Naive B cell (primary cell): ENCODE measurements around the gene OR10C1. TPM values are rescaled to one million over a fixed set of nuclear protein-coding genes. Genes with fewer than 3 reads are reported as not detected.
"Not testable (repeated sequence)": the region's sequence is repeated elsewhere in the genome, so short reads cannot be mapped to it uniquely, and the experiment has no call there.

Experiments
- ATAC-seq, 2 donors: fragments of 150-1000 bp; cut with Tn5 transposase; 2 replicates each; pipeline ENCODE4 v1.10.0; 2021; ENCODE audit warnings: low read depth in 2 of 2, mild to moderate bottlenecking in 2 of 2, moderate library complexity in 2 of 2
- DNase-seq: peaks from one replicate; pipeline ENCODE4 v3.0.0; 2022
- H3K27ac Mint-ChIP-seq, 6 donors: one replicate each; pipeline ENCODE4 v1.8.0; 2020 to 2022; ENCODE audit warnings: mild to moderate bottlenecking in 6 of 6, mixed read lengths in 6 of 6, moderate library complexity in 5 of 6, inconsistent platforms in 2 of 6
- H3K27me3 Mint-ChIP-seq, 3 donors: one replicate each; pipeline ENCODE4 v1.8.0; 2021 to 2022; ENCODE audit warnings: mixed read lengths in 3 of 3, mild to moderate bottlenecking in 1 of 3
- H3K36me3 Mint-ChIP-seq, 2 donors: one replicate each; pipeline ENCODE4 v1.8.0; 2020 to 2022; ENCODE audit warnings: mixed read lengths in 2 of 2, inconsistent platforms in 1 of 2, mild to moderate bottlenecking in 1 of 2
- H3K4me1 Mint-ChIP-seq, 3 donors: one replicate each; pipeline ENCODE4 v1.8.0; 2020 to 2022; ENCODE audit warnings: mixed read lengths in 3 of 3, inconsistent platforms in 1 of 3, mild to moderate bottlenecking in 1 of 3, moderate library complexity in 1 of 3
- H3K4me3 Mint-ChIP-seq, 8 donors: one replicate each; pipeline ENCODE4 v1.8.0; 2020 to 2022; ENCODE audit warnings: mild to moderate bottlenecking in 8 of 8, mixed read lengths in 8 of 8, moderate library complexity in 8 of 8, inconsistent platforms in 2 of 8
- H3K9me3 Mint-ChIP-seq, 7 donors: one replicate each; pipeline ENCODE4 v1.8.0; 2020 to 2022; ENCODE audit warnings: mixed read lengths in 7 of 7, mild to moderate bottlenecking in 5 of 7, inconsistent platforms in 2 of 7, moderate library complexity in 1 of 7
- polyA plus RNA-seq, 6 donors: library from polyadenylated mRNA; unstranded; fragments of 300-500 nt; fragmentation: Illumina TruSeq; gene quantifications; one replicate each; pipeline ENCODE4 v1.2.3, GENCODE V29; 2021; ENCODE audit warnings: low read depth in 6 of 6

The OR10C1 gene, protein sequence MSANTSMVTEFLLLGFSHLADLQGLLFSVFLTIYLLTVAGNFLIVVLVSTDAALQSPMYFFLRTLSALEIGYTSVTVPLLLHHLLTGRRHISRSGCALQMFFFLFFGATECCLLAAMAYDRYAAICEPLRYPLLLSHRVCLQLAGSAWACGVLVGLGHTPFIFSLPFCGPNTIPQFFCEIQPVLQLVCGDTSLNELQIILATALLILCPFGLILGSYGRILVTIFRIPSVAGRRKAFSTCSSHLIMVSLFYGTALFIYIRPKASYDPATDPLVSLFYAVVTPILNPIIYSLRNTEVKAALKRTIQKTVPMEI
- not detected for polyA plus RNA-seq

DNA sequence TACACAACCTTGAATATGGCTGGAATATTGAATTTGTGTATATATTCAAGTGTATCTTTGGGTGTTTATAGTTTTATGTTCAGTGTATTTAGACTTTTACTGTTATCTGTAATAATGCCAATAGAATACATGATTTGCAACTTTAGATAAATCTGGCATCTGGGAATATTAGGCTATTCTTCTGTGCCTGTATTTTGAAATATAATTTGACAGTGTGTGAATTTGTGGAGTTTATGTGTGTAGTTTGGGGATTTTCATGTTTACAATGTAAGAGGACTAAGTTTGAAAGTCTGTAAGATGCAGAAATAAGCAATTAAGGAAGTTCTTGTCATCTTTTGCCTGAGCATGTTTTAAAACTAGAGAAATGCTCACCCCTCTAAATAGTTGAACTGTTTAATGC lies at the start of gene OR10C1:
Gene OR10C1 (plus strand): TSS at position 301 of the 400 bp plus-strand sequence. CDS start 710 bp downstream, outside the sequence.
- Mint-ChIP-seq H3K36me3 (peaks cover 0 to 2% of the 10 kb centered on the region in 2 donors), H3K4me1 (no peaks in the 10 kb centered on the region), H3K27ac (no peak within 1 kb of the TSS), H3K27me3 (peaks cover 11 to 27% (median 26%) of the 10 kb centered on the region in 3 donors), H3K4me3 (no peak within 1 kb of the TSS), H3K9me3 (peaks cover 0 to 17% (median 4%) of the 10 kb centered on the region in 7 donors)
- DNase-seq (no peak), ATAC-seq (no peak)

DNA sequence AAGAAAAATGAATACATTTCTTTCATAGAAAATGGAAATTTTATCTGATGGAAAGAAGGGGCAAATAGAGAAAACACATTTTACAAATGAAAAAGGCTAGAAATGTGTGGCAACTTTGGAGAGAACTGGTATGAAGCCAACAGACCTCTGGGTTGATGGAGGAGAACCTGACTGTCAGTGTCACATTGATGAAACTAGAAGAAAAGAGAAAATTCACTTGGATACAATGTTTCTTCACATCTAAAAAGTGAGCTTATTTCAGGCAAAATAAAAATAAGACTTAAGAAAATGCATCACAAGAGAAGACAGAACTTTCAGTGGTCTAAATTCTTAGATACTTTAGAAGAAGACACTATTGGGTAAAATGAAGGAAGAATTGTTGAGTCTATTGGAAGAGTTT lies 43.8 kb upstream of the OR10C1 start, which contains the start of gene OR12D2:
Gene OR12D2 (plus strand): TSS at position 301 of the 400 bp plus-strand sequence. CDS start 1,069 bp downstream, outside the sequence.
- H3K4me3 Mint-ChIP-seq = no peak within 1 kb of the TSS
- no peak within 1 kb of the TSS for H3K27ac Mint-ChIP-seq
- H3K36me3 Mint-ChIP-seq = no peaks in the 10 kb centered on the region
- no peak for DNase-seq
- H3K27me3 Mint-ChIP-seq = peaks cover 19 to 39% (median 30%) of the 10 kb centered on the region in 3 donors
- no peaks in the 10 kb centered on the region for H3K4me1 Mint-ChIP-seq
- H3K9me3 Mint-ChIP-seq = peaks cover 0 to 5% (median 0%) of the 10 kb centered on the region in 7 donors
- no peak for ATAC-seq

GRCh38 chr6:29399525-29399924 lies 39.6 kb upstream of the OR10C1 start:
- no peak for DNase-seq
- peaks cover 17 to 30% (median 23%) of the 10 kb centered on the region in 3 donors for H3K27me3 Mint-ChIP-seq

DNA sequence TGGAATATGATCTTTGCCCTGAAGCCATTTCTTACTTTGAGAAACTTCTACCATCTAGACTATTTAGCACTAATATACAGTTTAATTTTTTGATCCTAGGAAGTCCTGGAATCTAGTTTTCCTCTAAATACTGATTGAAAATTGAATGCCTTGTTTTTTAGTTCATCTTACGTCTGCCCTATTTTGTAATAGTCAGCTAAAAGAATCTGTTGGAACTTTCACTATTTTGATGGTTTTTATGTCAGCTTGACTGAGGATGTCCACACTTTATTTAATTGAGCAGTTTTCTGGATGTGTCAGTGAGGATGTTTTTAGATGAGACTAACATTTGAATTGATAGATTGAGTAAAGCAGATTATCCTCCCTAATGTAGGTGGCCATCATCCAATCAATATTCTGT lies 35.3 kb upstream of the OR10C1 start:
- Mint-ChIP-seq H3K4me3 (no peak overlapping the region), H3K9me3 (peaks cover 0 to 20% (median 12%) of the 10 kb centered on the region in 7 donors), H3K4me1 (no peaks in the 10 kb centered on the region), H3K27ac (no peak overlapping the region), H3K27me3 (peaks cover 10 to 23% (median 21%) of the 10 kb centered on the region in 3 donors), H3K36me3 (peaks cover 0 to 4% of the 10 kb centered on the region in 2 donors)
- ATAC-seq = no peak
- DNase-seq = no peak

More at GRCh38 chr6:29399525-29399924, 39.6 kb upstream of the OR10C1 start:
- peaks cover 0 to 7% (median 0%) of the 10 kb centered on the region in 7 donors for H3K9me3 Mint-ChIP-seq
- no peaks in the 10 kb centered on the region for H3K36me3 Mint-ChIP-seq
- H3K4me3 Mint-ChIP-seq = no peak overlapping the region
- H3K4me1 Mint-ChIP-seq = no peaks in the 10 kb centered on the region
- no peak for ATAC-seq
- no peak overlapping the region for H3K27ac Mint-ChIP-seq

DNA sequence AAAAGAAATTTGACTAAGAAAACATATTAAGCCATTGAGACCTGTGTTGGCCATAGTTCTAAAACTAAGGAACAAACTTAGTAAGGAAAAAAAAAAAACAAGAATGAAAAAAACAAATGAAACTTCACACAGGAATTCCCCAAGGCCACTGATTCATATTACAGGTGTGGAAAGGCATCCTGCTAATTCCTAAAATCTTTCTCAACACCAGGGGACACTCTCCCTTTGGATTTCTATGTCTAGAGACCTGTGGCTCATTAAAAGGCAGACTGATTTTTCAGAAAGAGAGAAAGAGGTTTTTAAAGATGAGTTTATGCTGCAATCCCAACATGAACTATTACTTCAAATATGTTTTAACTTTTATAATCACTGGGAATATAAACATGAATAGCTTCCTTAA lies 24.5 kb upstream of the OR10C1 start, which contains the start of gene OR12D1:
Gene OR12D1 (plus strand): TSS at position 341 of the 400 bp plus-strand sequence.
- Mint-ChIP-seq H3K27ac (no peak within 1 kb of the TSS), H3K27me3 (peaks cover 37 to 44% (median 38%) of the 10 kb centered on the region in 3 donors), H3K4me1 (no peaks in the 10 kb centered on the region), H3K36me3 (peaks cover 5 to 10% of the 10 kb centered on the region in 2 donors), H3K9me3 (peaks cover 4 to 24% (median 16%) of the 10 kb centered on the region in 7 donors), H3K4me3 (no peak within 1 kb of the TSS)
- DNase-seq (no peak), ATAC-seq (no peak)

DNA sequence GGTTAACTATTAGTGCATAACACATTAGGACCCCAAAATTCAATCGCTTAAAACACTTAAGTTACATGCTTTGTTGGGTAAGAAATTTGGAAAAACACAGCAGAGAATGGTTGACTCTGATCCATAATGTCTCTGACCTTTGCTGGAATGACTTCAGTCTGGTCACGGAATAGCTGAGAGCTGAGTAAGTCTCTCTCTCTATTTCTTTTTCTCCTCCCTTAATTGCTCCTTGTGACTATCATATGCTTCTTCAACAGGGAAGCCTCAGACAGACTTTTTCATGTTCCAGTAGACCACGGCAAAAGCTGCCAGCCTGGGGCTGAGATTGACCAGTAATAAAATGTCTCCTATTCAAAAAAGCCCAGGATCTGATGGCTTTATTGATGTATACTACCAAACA lies 19.6 kb upstream of the OR10C1 start:
- peaks cover 20 to 31% (median 20%) of the 10 kb centered on the region in 3 donors for H3K27me3 Mint-ChIP-seq
- H3K4me1 Mint-ChIP-seq = no peaks in the 10 kb centered on the region
- H3K36me3 Mint-ChIP-seq = no peaks in the 10 kb centered on the region

DNA sequence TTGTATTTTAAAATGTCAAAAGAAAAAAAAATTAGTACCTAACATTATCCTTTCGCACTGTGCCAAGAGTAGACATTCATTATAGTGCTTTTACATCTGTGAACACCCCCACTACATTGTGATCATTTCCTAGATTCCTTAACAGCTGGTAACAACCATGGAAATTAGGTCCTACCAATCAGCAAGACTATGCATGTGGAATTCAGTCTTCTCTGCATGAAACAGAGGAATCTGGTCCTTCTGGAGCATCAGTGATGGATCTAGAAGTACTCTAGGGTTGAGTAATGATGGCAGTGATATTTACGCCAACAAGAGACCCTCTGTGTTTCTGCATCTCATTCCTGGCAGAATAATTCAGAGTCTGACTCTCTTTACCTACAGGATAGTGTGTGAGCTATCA lies 14.9 kb upstream of the OR10C1 start:
- no peak for DNase-seq
- no peak overlapping the region for H3K4me3 Mint-ChIP-seq
- H3K9me3 Mint-ChIP-seq = peaks cover 0 to 9% (median 2%) of the 10 kb centered on the region in 7 donors
- no peaks in the 10 kb centered on the region for H3K4me1 Mint-ChIP-seq
- H3K27me3 Mint-ChIP-seq = peaks cover 28 to 34% (median 30%) of the 10 kb centered on the region in 3 donors
- no peak overlapping the region for H3K27ac Mint-ChIP-seq
- ATAC-seq = no peak
- H3K36me3 Mint-ChIP-seq = no peaks in the 10 kb centered on the region

More for the DNA sequence above, 19.6 kb upstream of the OR10C1 start:
- DNase-seq = no peak
- Mint-ChIP-seq H3K4me3 (no peak overlapping the region), H3K9me3 (peaks cover 0 to 9% (median 0%) of the 10 kb centered on the region in 7 donors), H3K27ac (no peak overlapping the region)
- ATAC-seq = no peak

- H3K9me3 Mint-ChIP-seq = peaks cover 0 to 9% (median 2%) of the 10 kb centered on the region in 7 donors
- peaks cover 30 to 38% (median 33%) of the 10 kb centered on the region in 3 donors for H3K27me3 Mint-ChIP-seq
- no peak overlapping the region for H3K4me3 Mint-ChIP-seq
- H3K36me3 Mint-ChIP-seq = no peaks in the 10 kb centered on the region
- H3K27ac Mint-ChIP-seq = no peak overlapping the region
- ATAC-seq (no peak), DNase-seq (no peak)
- H3K4me1 Mint-ChIP-seq = no peaks in the 10 kb centered on the region
These were observed 14.5 kb upstream of the OR10C1 start for GRCh38 chr6:29424575-29424974.

DNA sequence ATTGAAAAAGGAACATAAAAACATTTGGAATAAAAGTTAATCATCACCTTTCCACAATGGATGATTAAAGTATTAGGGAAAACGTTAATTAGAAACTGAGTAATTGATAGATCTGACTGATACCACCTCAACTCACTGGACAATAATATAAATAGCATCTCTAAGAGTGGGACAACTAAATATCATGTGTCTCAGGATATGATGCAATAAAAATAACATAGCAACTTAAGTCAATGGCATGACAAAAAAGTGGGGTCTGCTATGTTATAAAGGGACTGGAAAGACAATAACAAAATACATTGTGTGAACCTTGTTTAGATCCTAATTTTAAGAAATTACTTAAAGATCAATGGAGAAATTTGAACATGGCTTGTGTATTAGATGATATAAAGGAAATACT lies 14.0 kb upstream of the OR10C1 start:
- Mint-ChIP-seq H3K4me1 (no peaks in the 10 kb centered on the region), H3K9me3 (peaks cover 0 to 8% (median 2%) of the 10 kb centered on the region in 7 donors), H3K27me3 (peaks cover 30 to 40% (median 37%) of the 10 kb centered on the region in 3 donors), H3K36me3 (no peaks in the 10 kb centered on the region), H3K4me3 (no peak overlapping the region), H3K27ac (no peak overlapping the region)
- no peak for DNase-seq
- no peak for ATAC-seq

DNA sequence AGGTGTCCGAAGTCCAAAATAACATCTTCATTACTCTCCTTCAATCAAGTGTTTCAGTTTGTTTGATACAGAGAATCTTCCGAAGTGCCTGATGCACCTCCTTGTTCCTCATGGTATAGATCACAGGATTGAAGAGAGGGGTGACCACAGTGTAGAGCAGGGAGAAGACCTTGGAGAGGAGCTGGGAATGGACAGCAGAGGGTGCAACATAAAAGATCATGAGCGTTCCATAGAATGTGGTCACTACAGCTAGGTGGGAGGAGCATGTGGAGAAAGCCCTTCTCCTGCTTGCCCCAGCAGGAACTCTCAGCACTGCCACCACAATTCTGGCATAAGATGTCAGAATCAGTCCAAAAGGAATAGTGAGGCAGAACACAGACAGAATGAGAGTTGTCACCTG lies 12.5 kb upstream of the OR10C1 start:
- Mint-ChIP-seq H3K27ac (no peak overlapping the region), H3K4me3 (no peak overlapping the region), H3K9me3 (peaks cover 0 to 8% (median 0%) of the 10 kb centered on the region in 7 donors), H3K36me3 (no peaks in the 10 kb centered on the region), H3K27me3 (peaks cover 24 to 39% (median 37%) of the 10 kb centered on the region in 3 donors), H3K4me1 (no peaks in the 10 kb centered on the region)
- ATAC-seq (no peak), DNase-seq (no peak)

DNA sequence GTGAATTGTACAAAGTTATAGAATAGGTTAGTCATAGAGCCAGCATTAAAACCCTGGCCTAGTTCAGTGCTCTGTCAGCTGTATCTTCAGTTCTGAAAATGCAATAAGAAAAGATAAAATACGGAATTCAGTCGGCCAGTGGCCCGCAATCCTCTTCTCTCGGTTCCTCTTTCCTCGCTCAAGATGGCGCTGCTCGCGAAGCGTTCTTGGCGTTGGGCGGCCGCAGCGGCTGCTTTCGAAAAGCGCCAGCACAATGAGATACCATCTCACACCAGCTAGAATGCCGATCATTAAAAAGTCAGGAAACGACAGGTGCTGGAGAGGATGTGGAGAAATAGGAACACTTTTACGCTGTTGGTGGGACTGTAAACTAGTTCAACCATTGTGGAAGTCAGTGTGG lies 2.4 kb upstream of the OR10C1 start:
- not testable (repeated sequence) for H3K27ac Mint-ChIP-seq

DNA sequence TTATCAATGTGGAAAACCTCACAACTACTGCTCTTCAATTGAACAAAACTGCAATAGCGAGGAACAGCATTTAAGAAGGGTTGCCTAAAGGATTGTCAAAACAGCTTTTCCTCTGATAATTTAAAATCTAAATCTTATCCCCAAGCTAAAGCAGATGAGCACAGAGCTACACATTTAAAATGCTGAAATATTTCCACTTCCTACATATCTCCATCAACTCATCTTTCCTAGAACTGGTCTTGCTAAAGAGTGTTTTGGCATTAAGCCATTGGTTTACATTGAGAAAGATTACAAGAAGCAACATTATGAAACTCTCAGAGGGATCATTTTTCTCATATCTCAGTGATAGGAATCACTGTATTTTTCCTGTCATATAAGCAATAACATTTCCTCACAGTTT lies 3.6 kb downstream of the OR10C1 start:
- Mint-ChIP-seq H3K4me3 (no peak overlapping the region), H3K9me3 (peaks cover 6 to 14% (median 10%) of the 10 kb centered on the region in 7 donors), H3K27ac (no peak overlapping the region), H3K27me3 (peaks cover 24 to 52% (median 42%) of the 10 kb centered on the region in 3 donors), H3K36me3 (peaks cover 0 to 12% of the 10 kb centered on the region in 2 donors), H3K4me1 (no peaks in the 10 kb centered on the region)
- ATAC-seq = no peak
- no peak for DNase-seq

More for the DNA sequence above, 2.4 kb upstream of the OR10C1 start:
- Mint-ChIP-seq H3K27me3 (peaks cover 19 to 34% (median 33%) of the 10 kb centered on the region in 3 donors), H3K9me3 (peaks cover 0 to 21% (median 4%) of the 10 kb centered on the region in 7 donors)
- not testable (repeated sequence) for ATAC-seq, H3K4me1 Mint-ChIP-seq, H3K4me3 Mint-ChIP-seq, H3K36me3 Mint-ChIP-seq, DNase-seq

- H3K27ac Mint-ChIP-seq, DNase-seq, ATAC-seq, H3K4me1 Mint-ChIP-seq, H3K4me3 Mint-ChIP-seq: not testable (repeated sequence)
- Mint-ChIP-seq H3K9me3 (peaks cover 6 to 14% (median 10%) of the 10 kb centered on the region in 7 donors), H3K27me3 (peaks cover 29 to 57% (median 50%) of the 10 kb centered on the region in 3 donors), H3K36me3 (peaks cover 0 to 12% of the 10 kb centered on the region in 2 donors)
These were observed 4.9 kb downstream of the OR10C1 start for GRCh38 chr6:29444031-29444430.

GRCh38 chr6:29447670-29448069 lies 8.6 kb downstream of the OR10C1 start:
- ATAC-seq (no peak), DNase-seq (no peak)
- Mint-ChIP-seq H3K4me3 (no peak overlapping the region), H3K27me3 (peaks cover 34 to 61% (median 55%) of the 10 kb centered on the region in 3 donors), H3K9me3 (peaks cover 6 to 20% (median 12%) of the 10 kb centered on the region in 7 donors), H3K27ac (no peak overlapping the region), H3K4me1 (no peaks in the 10 kb centered on the region), H3K36me3 (peaks cover 0 to 12% of the 10 kb centered on the region in 2 donors)
